Mesenteric fat pad (tissue), 1 donor: ENCODE measurements around the gene XPNPEP3. TPM values are rescaled to one million over a fixed set of nuclear protein-coding genes. Genes with fewer than 3 reads are reported as not detected.
"Not testable (repeated sequence)": the region's sequence is repeated elsewhere in the genome, so short reads cannot be mapped to it uniquely, and the experiment has no call there.

ENCODE experiments used
- DNase-seq: peaks from one replicate; pipeline ENCODE4 v3.0.0-alpha.2; 2020; ENCODE audit warnings: low spot score
- long read RNA-seq: library from polyadenylated mRNA; unstranded; transcript quantifications from one replicate; pipeline ENCODE4 v2.0.0, GENCODE V29; 2020
- total RNA-seq: library from RNA; stranded (reverse); fragmentation: NEBNext Ultra II Directional; extraction: Animal tissue kit (Norgen Biotek cat#: 25700); gene quantifications from one replicate; pipeline ENCODE4 v1.2.1, GENCODE V29; 2021
- donor health status: DM: yes; HTN: yes; CAD: no.

The XPNPEP3 gene
- total RNA-seq, result 18.5 TPM
- long read RNA-seq, full-length matches to known transcripts, result 3 of 27 reads
- long read RNA-seq, partial matches to known transcripts, result 6 of 27 reads
- long read RNA-seq, other reads (novel, unspliced or antisense), result 18 of 27 reads

- peak; percentile 99 for DNase-seq
These were observed at the start of gene XPNPEP3, which contains the start of gene ST13 for GRCh38 chr22:40856513-40857308. Gene XPNPEP3 (plus strand): TSS chr22:40857148. CDS start chr22:40857182, 34 bp downstream. Gene ST13 (minus strand): TSS chr22:40856639. CDS start chr22:40856540, 99 bp downstream.

DNA sequence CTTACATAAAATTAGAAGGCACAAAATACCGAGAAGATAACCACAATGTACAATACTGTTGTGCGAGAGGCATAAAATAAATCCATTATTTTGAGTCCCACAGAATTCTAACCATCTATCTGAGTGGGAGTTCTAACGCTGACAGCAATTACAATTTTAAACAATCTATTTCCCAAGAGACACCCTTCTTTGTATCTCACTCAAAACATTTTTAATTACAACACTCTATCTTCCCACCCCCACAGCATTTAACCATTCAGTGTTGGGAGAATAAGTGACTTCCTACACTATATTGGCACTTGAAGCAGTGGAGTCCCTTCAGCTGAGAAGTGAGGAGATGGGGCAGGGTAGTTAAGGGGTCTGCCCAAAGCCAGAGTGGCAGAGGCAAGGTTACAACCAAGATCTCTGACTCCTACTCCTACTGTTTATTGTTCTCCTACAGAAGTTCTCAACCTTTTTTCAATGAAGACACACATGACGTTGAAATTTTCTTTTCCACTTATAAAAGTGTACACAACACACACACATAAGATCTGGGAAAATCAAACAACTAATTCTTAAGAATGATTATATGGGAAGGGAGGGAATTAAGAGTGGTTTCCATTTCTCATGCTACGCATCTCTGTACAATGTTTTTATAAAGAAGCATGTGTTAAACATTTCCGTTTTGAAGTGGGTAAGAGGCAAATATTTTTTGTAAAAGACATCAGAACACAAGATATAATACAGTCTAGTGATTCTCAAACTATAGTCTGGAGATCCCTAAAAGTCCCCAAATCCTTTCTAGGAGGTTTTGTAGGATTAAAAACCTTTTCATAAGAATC is 48.7 kb upstream of the XPNPEP3 start:
- no peak for DNase-seq

GRCh38 chr22:40813912-40814315 is 43.0 kb upstream of the XPNPEP3 start:
- DNase-seq, result no peak

GRCh38 chr22:40817737-40818136 is 39.2 kb upstream of the XPNPEP3 start:
- no peak for DNase-seq

- DNase-seq, result no peak
These were observed 38.7 kb upstream of the XPNPEP3 start for GRCh38 chr22:40818192-40818746.

DNA sequence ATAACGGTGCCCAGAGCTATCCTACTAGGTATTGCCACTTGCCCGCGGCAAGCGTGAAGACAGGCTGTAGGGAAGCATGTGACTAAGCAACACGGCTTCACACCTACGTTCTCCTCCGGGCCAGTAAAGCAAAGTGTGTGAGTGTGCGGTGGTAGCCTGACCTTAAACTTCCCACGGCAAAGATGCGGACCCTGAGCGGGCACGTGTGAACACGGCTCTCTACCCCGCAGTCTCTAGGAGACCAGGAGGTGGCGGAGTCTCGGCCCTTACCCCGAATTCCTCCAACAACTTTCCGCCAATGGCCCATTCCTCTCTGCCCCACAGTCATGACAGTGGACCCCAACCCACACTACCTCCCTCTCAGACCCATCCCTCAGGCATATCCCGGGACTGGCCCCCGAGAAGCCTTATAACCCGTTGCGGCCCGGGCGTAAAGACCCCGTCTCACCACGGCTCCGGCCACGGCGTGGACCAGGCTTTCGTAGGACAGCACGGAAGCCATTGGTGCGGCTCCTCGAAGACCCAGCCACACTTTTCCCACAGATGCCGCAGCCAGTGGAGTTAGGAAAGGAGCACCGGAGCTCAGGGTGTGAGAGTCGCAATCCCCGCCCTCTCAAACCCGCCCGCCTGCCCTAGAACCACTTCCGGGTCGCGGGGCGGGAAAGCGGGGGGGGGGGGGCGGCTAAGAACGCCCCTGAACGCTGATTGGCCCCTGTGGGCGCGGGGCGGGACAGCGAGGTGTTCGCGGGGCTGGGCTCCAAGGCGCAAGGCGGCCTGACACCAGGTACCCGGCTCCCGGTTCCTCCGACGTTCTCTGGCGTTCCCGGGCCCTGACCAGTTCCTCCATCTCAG is 38.0 kb upstream of the XPNPEP3 start, which contains the start of gene SLC25A17:
SLC25A17 (minus strand) TSS at position 600 of the 852 bp plus-strand sequence; CDS start at position 502, 98 bp downstream.
- DNase-seq, result peak; percentile 95

DNA sequence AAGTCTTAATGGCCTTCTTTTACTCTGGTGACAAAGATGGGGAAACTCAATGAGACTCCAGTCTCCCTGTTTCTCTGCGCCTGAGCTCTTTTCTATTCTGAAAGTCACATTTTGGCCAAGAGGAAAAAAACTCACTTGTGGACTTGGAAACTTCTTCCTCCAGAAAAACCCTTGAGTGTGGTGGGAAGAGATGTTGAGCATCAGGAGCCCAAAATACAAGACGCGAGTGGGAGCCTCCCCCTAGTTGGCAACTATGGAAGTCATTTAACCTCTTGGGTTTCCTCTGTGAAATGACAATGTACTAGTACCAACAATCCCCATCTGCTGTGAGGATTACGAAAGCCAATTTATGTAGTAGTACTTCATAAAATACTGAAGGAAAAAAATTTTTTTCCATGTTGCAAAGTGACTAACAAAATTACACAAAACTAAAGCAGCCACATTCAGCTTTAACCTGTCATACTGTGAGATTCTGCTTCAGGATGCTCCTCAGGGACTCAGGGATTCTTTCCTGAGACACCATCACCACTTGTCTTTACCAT is 37.3 kb upstream of the XPNPEP3 start:
- no peak for DNase-seq

DNA sequence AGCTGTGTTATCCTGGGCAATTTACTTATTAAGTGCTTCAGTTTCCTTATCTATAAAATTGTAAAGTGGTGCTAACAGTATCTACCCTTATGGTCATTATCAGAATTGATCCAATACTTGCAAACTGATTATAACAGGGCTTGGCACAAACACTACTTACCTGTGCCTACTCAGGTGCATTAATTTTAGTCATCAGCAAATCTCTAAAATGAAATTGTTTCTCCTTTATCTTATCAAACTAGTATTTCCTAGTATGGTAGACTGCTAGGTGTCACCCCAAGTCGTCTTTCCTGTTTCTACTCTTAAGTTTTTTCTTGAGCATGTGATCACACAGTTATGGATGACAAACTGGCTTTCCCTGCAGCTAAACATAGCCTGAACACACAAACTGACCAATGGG is 33.5 kb upstream of the XPNPEP3 start:
- no peak for DNase-seq

DNA sequence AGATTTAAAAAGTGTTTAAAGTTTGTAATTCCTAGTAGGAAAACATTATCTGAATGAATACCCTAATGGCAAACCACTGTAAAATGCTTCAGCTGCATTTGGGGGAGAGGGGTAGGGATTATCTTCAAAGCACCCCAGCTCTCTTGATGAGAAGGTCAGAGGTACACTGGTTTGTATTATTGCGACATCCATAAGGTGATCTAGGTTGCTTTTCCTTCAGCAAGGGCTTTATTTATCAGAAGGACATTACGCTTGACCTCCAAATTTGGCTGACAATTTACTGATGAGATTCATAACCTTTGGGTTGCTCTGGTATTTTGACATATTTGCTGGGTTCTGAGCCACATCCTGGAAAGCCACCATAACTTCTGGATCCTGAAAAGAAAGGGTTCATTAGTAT is 30.7 kb upstream of the XPNPEP3 start:
- not testable (repeated sequence) for DNase-seq

DNA sequence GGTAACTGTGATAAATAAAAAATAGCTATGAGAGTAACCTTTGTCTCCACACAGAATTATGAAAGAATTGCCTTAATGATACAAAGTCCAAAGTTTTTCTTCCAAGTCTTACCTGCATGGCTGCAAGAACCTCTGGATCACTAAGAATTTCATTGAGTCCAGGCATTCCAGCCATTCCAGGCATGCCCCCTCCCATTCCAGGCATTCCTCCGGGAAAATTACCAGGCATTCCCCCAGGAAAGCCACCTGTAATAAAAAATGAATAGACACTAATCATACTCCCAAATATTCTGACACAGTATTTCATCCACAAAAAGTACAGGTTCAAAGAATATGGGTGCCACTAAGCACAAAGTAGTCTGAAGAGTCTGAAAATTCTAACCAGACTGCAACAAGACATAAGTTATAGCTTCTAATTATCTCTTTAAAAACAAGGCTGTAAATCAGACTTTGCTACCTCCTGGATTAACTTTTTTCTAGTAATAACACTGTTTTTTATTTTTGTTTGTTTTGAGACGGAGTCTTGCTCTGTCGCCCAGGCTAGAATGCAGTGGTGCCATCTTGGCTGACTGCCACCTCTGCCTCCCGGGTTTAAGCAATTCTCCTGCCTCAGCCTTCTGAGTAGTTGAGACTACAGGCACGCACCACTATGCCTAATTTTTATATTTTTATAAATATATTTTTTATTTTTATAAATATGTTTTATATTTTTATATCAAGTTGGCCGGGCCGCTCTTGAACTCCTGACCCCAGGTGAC is 29.8 kb upstream of the XPNPEP3 start:
- no peak for DNase-seq

DNA sequence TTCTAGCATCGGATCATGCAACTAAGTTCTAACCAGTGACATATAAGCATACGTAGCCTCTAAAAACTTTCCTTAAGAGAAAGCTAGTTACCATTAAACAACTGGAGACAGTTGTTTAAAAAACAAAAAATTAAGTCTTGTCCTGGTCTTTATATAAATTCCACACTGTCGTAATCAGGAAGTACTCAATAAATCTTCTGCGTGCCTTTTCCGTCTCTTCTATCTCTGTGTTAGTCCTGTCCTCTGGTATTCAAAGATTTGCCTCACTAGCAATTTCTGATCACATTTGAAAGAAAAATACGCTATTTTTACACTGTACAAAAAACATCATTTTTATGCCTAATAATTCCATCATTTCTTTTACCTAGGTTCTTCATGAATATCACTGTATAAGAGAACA is 27.8 kb upstream of the XPNPEP3 start:
- DNase-seq, result no peak

- DNase-seq, result no peak
These were observed 22.3 kb upstream of the XPNPEP3 start for GRCh38 chr22:40834619-40835018.

GRCh38 chr22:40838486-40838885 is 18.5 kb upstream of the XPNPEP3 start:
- no peak for DNase-seq

- DNase-seq, result no peak
These were observed 12.0 kb upstream of the XPNPEP3 start for GRCh38 chr22:40844951-40845350.

DNA sequence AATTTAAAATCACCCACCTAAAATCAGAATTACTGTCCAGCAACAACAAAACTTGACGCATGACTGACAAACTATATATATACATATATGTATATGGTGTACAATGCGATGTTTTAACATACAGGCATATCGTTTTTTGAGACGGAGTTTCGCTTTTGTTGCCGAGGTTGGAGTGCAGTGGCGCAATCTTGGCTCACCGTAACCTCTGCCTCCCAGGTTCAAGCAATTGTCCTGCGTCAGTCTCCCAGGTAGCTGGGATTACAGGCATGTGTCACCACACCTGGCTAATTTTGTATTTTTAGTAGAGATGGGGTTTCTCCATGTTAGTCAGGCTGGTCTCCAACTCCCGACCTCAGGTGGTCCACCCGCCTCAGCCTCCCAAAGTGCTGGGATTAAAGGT is 11.1 kb upstream of the XPNPEP3 start:
- not testable (repeated sequence) for DNase-seq

GRCh38 chr22:40853333-40853732 is 3.6 kb upstream of the XPNPEP3 start:
- no peak for DNase-seq

DNA sequence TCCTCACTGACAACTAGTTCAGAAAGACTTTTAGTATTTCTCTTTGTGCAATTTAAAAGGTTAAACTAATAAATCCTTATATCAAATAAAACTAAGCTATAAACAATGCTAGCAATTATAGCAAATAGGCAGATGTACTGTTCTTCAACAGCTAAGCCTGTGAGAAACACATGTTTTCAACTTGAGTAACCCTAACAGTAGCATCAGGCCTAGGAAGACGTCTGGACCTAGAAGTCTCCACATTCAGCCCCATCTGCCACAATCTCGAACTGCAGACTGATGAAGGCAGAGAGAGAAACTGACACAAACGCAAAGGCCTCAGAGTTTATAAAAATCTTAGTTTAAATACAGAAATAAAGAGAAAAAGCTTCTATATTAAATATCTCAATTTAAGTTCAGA is 3.0 kb upstream of the XPNPEP3 start:
- DNase-seq, result no peak

DNA sequence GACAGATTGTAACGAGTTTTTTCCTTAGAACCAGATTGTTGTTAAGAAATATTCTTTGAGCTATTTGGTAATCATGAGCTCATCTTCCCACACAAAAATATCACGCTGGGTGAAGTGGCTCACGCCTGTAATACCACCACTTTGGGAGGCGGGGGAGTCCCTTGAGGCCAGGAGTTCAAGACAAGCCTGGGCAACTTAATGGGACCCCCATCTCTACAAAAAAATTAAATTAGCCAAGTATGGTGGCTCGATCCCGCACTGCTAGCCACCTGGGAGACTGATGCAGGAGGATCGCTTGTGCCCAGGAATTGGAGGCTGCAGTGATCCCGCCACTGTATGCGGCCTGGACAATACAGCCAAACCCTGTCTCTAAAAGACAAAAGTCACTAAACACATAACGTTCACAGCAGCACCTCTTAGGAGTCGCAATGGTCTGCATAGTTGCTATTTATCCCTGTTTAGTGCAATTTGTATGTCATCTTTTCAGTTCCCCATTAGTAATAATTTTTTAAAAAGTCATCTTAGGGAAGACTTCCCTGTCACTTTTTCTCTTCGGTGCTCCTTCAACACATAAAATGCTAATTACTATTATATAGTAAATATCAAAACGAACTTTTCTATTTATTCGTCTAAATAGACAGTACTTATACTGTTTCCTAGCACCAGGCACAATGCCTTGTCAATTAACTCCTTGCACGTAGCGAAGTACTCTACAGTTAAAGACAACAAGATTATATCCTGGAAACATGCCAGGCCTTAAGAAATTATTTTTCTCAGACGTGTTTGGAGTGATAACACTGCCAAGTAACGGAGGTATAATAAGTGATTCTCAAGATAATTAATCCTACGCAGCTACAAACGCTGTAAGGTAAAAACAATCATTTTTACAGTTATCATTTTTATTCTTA is 1.6 kb upstream of the XPNPEP3 start:
- DNase-seq, result no peak
